GM12874 (cell line): Measurements from ENCODE around the gene RRP1.

Experiments
- TF ChIP-seq, protein P1 (sequence below): IDR thresholded peaks from 2 replicates; pipeline ENCODE4 v1.5.1; 2011; ENCODE audit warnings: low read depth, mild to moderate bottlenecking, control low read depth, low read length, moderate library complexity; ENCODE audit not compliant: insufficient read depth

The RRP1 gene

DNA sequence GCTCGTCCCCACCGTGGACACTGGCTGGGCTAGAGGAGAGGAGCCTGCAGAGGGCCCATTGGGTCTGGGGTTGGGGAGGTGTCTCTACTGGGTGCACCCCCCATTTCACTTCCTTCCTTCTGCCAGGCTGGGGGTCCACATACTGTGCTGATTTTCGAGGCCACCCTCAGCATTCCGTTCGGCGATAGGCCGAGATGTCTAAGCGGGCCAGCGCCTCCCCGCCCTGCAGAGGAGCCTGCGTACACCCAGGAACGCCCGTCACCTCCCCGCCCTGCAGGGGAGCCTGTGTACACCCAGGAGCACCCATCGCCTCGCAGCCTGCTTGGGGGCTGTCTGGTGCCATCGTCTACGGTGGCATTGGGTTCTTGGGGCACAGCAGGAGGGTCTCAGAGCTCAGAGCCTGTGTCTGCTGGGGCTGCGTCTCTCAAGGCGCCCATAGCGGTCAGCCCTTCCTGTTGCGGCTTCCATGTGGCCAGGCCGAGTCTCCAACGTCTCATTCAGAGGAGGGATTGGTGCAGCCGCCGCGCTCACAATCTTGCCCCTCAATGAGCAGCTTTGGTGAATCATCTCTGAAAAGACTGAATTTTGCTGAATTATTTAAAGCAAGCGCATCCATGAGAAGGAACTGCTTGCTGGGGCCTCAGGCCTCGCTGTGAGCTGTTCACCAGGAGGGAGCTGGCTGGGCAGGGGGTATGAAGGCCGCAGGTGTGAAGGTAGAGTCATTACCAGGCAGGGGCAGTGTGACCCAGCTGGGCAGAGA is 44.9 kb downstream of the RRP1 start:
- TF ChIP-seq, protein P1, sequence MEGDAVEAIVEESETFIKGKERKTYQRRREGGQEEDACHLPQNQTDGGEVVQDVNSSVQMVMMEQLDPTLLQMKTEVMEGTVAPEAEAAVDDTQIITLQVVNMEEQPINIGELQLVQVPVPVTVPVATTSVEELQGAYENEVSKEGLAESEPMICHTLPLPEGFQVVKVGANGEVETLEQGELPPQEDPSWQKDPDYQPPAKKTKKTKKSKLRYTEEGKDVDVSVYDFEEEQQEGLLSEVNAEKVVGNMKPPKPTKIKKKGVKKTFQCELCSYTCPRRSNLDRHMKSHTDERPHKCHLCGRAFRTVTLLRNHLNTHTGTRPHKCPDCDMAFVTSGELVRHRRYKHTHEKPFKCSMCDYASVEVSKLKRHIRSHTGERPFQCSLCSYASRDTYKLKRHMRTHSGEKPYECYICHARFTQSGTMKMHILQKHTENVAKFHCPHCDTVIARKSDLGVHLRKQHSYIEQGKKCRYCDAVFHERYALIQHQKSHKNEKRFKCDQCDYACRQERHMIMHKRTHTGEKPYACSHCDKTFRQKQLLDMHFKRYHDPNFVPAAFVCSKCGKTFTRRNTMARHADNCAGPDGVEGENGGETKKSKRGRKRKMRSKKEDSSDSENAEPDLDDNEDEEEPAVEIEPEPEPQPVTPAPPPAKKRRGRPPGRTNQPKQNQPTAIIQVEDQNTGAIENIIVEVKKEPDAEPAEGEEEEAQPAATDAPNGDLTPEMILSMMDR = no peak

DNA sequence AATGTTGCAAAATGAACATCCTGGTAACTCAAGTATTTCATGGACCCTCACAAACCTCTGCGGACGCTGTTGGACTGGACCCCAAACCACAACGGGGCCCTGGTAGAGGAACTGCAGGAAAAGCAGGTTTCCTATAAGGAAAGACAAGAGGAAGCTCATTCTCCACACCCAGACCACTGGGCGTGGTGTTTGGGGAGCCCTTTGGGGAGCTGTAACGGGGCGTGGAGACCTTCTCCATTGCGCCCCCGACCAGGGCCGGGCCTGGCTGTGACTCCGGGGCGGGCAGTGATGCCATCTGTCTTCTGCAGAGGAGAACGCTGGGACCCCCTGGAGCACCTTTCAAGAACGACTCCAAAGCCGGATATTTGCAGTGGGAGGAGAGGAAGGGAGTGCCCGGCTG is 45.7 kb downstream of the RRP1 start:
- TF ChIP-seq, protein P1 = no peak

DNA sequence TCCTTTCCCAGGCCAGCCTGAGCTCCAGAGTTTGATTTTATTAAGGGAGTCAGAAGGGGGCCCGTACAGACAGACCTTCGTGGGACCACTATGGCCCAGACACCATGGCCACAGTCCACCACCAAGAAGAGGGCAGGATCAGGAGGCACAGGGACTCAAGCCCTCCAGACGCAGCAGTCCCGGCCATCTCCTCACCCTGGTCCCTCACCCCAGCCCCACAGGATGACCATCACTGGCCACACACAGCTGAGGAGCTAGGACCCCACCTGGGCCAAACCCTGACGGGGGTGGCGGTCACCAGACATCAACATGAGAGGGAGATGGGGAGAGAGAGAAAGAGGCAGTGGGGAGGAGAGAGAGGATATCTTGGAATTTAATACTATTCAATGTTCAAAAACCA is 46.5 kb downstream of the RRP1 start:
- TF ChIP-seq, protein P1 = no peak

DNA sequence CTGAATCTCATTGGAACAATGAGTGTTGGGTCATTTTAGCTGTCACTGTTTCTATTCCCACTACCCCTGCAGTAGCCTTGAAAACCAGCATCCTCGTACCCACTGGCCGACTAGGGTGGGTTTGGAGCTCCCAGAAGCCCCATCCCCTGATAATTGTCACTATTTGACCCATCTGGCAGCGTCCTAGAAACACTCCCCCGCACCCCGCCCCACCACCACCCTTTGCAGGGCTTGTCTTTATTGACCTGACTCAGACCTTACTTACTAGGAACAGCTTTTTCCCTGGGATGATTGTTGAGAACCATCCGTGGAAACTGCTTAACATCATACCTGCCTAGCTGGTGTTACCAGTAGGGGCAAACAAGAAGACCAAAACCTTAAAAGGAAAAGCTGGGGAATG is 47.2 kb downstream of the RRP1 start:
- TF ChIP-seq, protein P1 = no peak

DNA sequence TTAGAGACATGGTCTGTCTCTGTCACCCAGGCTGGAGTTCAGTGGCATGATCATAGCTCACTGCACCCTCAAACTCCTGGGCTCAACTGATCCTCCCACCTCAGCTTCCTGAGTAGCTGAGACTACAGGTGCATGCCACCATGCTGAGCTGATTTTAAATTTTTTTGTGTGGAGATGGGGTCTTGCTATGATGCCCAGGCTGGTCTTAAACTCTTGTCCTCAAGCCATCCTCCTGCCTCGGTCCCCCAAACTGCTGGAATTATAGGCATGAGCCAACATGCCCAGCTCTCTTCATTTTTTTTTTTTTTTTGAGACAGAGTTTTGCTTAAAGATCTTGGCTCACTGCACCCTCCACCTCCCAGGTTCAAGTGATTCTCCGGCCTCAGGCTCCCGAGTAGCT is 50.9 kb downstream of the RRP1 start:
- TF ChIP-seq, protein P1 = no peak

DNA sequence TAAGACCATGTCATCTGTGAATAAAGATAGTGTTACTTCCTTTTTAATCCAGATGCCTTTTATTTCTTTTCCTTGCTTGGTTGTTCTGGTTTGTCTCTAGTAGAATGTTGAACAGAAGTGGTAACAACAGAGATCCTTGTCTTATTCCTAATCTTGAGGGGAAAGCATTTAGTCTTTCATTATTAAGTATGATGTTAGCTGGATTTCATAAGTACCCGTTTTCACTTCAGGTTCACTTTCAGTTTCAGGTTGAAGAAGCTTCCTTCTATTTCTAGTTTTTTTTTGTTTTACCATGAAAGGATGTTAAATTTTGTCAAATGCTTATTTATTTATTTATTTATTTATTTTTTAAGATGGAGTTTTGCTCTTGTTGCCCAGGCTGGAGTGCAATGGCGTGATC is 53.4 kb downstream of the RRP1 start:
- TF ChIP-seq, protein P1 = no peak

DNA sequence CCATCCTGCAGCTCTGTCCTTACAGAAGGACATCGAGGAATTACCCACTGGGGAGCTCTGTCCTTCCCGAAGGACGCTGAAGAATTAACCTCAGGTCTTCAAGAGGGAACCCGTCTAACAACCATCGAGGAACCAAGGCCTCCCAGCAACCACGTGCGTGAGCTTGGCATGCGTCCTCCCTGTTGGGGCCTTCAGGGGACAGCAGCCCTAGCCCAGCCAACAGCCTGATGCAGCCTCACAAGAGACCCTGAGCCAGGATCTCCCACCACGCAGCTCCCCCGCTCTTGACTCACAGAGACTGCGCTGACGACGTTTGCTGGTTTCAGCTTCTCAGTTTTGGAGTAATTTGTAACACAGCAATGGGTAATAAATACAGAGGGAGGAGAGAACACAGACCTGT is 56.0 kb downstream of the RRP1 start:
- TF ChIP-seq, protein P1 = no peak
